Smooth muscle cell (in vitro differentiated cells): Measurements from ENCODE around the gene USP43. TPM values are rescaled to one million over a fixed set of nuclear protein-coding genes. Genes with fewer than 3 reads are reported as not detected.

Source experiments
- DNase-seq: peaks from one replicate; lab custom pipeline; 2025; ENCODE audit not compliant: unreplicated experiment; lab: John Stamatoyannopoulos, UW
- H2AFZ ChIP-seq: fragments of 200-600 bp; sonication (generic); 2 replicates; pipeline ENCODE4 v1.6.0; 2016; ENCODE audit warnings: antibody characterized with exemption, low read depth, mild to moderate bottlenecking
- H3F3A ChIP-seq: fragments of 200-600 bp; sonication (generic); 2 replicates; pipeline ENCODE4 v1.6.0; 2017; ENCODE audit warnings: antibody characterized with exemption, low read depth
- H3K27ac ChIP-seq: fragments of 200-600 bp; sonication (generic); 2 replicates; pipeline ENCODE4 v1.5.1; 2016; ENCODE audit warnings: low read depth, mild to moderate bottlenecking
- H3K27me3 ChIP-seq: fragments of 200-600 bp; sonication (generic); 2 replicates; pipeline ENCODE4 v1.6.1; 2016; ENCODE audit warnings: low read depth, mild to moderate bottlenecking
- H3K36me3 ChIP-seq: fragments of 200-600 bp; sonication (generic); 2 replicates; pipeline ENCODE4 v1.5.1; 2016; ENCODE audit warnings: low read depth
- H3K4me1 ChIP-seq: fragments of 200-600 bp; sonication (generic); 2 replicates; pipeline ENCODE4 v1.5.1; 2016; ENCODE audit warnings: low read depth
- H3K4me2 ChIP-seq: fragments of 200-600 bp; sonication (generic); 2 replicates; pipeline ENCODE4 v1.6.0; 2016; ENCODE audit warnings: mild to moderate bottlenecking
- H3K4me3 ChIP-seq: fragments of 200-600 bp; sonication (generic); 2 replicates; pipeline ENCODE4 v1.5.1; 2016; ENCODE audit warnings: mild to moderate bottlenecking
- H3K79me2 ChIP-seq: fragments of 200-600 bp; sonication (generic); 2 replicates; pipeline ENCODE4 v1.6.0; 2016; ENCODE audit warnings: low read depth, mild to moderate bottlenecking
- H3K9ac ChIP-seq: fragments of 200-600 bp; sonication (generic); 2 replicates; pipeline ENCODE4 v1.6.0; 2016; ENCODE audit warnings: low read depth
- H3K9me3 ChIP-seq: fragments of 200-600 bp; sonication (generic); replicated peaks from 2 replicates; pipeline ENCODE4 v1.5.1; 2016; ENCODE audit warnings: low read depth
- H4K20me1 ChIP-seq: fragments of 200-600 bp; sonication (generic); 2 replicates; pipeline ENCODE4 v1.6.0; 2016; ENCODE audit warnings: low read depth
- CTCF ChIP-seq: fragments of 200-600 bp; sonication (generic); IDR thresholded peaks from 2 replicates; pipeline ENCODE4 v1.5.1; 2017; ENCODE audit warnings: borderline replicate concordance, mild to moderate bottlenecking, antibody characterized with exemption; ENCODE audit not compliant: insufficient read depth, poor library complexity, severe bottlenecking
- WGBS: methylation state at CpG from one replicate; pipeline ENCODE4 v1.1.7; 2016; ENCODE audit warnings: low lambda C conversion rate; 5-methylcytosine and 5-hydroxymethylcytosine counted together
- polyA plus RNA-seq: library from polyadenylated mRNA; unstranded; fragments of >200 nt; fragmentation: Nextera tagmentation; extraction: Ambion mirVana; gene quantifications from 2 replicates; pipeline ENCODE4 v1.2.1, GENCODE V29; 2016
- total RNA-seq: library from RNA; depleted of rRNA; stranded (reverse); fragments of >200 nt; gene quantifications from 2 replicates; pipeline ENCODE4 v1.2.3, GENCODE V29; 2014

Gene USP43
- total and polyA plus RNA-seq, 2 experiments from 2014 or later = 2.0 to 2.7 TPM

GRCh38 chr17:9769036-9769695 lies 123.8 kb downstream of the USP43 start:
- Histone ChIP-seq H3K9ac (no peak overlapping the region), H3F3A (no peaks in the 10 kb centered on the region), H3K4me3 (no peak overlapping the region), H3K27me3 (peaks cover 26% of the 10 kb centered on the region), H3K79me2 (no peaks in the 10 kb centered on the region), H2AFZ (no peak overlapping the region), H3K4me2 (no peak overlapping the region), H3K36me3 (no peaks in the 10 kb centered on the region), H3K4me1 (no peaks in the 10 kb centered on the region), H4K20me1 (no peaks in the 10 kb centered on the region), H3K9me3 (no peaks in the 10 kb centered on the region), H3K27ac (no peak overlapping the region)
- DNase-seq = no peak
- 91% methylated on average over 15 of the region's 15 CpGs for WGBS
- no peak for TF ChIP-seq CTCF

GRCh38 chr17:9771465-9771864 lies 126.1 kb downstream of the USP43 start:
- H3K4me3 ChIP-seq = no peak overlapping the region
- peaks cover 6% of the 10 kb centered on the region for H3K27me3 ChIP-seq
- no peaks in the 10 kb centered on the region for H3K79me2 ChIP-seq
- H3F3A ChIP-seq = no peaks in the 10 kb centered on the region
- H2AFZ ChIP-seq = no peak overlapping the region
- no peaks in the 10 kb centered on the region for H3K4me1 ChIP-seq
- no peak overlapping the region for H3K9ac ChIP-seq
- no peaks in the 10 kb centered on the region for H3K36me3 ChIP-seq
- H3K4me2 ChIP-seq = no peak overlapping the region
- 97% methylated on average over 27 of the region's 27 CpGs for WGBS
- H3K27ac ChIP-seq = no peak overlapping the region
- H4K20me1 ChIP-seq = no peaks in the 10 kb centered on the region
- TF ChIP-seq CTCF = no peak
- no peak for DNase-seq
- H3K9me3 ChIP-seq = no peaks in the 10 kb centered on the region

GRCh38 chr17:9772658-9773057 lies 127.3 kb downstream of the USP43 start:
- H3K27ac ChIP-seq = no peak overlapping the region
- H3F3A ChIP-seq = no peaks in the 10 kb centered on the region
- no peaks in the 10 kb centered on the region for H4K20me1 ChIP-seq
- no peak for DNase-seq
- no peaks in the 10 kb centered on the region for H3K27me3 ChIP-seq
- no peaks in the 10 kb centered on the region for H3K79me2 ChIP-seq
- H3K9ac ChIP-seq = no peak overlapping the region
- no peak overlapping the region for H2AFZ ChIP-seq
- no peak overlapping the region for H3K4me3 ChIP-seq
- no peaks in the 10 kb centered on the region for H3K9me3 ChIP-seq
- WGBS = 92% methylated on average over 19 of the region's 19 CpGs
- no peaks in the 10 kb centered on the region for H3K4me1 ChIP-seq
- no peak overlapping the region for H3K4me2 ChIP-seq
- TF ChIP-seq CTCF = no peak
- no peaks in the 10 kb centered on the region for H3K36me3 ChIP-seq

- DNase-seq = no peak
- no peaks in the 10 kb centered on the region for H3K9me3 ChIP-seq
- no peak overlapping the region for H3K4me2 ChIP-seq
- no peak overlapping the region for H3K27ac ChIP-seq
- no peaks in the 10 kb centered on the region for H3F3A ChIP-seq
- peaks cover 26% of the 10 kb centered on the region for H3K27me3 ChIP-seq
- no peaks in the 10 kb centered on the region for H3K4me1 ChIP-seq
- no peak overlapping the region for H3K4me3 ChIP-seq
- 93% methylated on average over 9 of the region's 9 CpGs for WGBS
- H3K36me3 ChIP-seq = no peaks in the 10 kb centered on the region
- no peaks in the 10 kb centered on the region for H3K79me2 ChIP-seq
- H2AFZ ChIP-seq = no peak overlapping the region
- no peak overlapping the region for H3K9ac ChIP-seq
- no peaks in the 10 kb centered on the region for H4K20me1 ChIP-seq
- TF ChIP-seq CTCF = no peak
These were observed 131.6 kb downstream of the USP43 start for GRCh38 chr17:9776911-9777310.
